Measurements from ENCODE around the gene GPER1.
"Not testable (repeated sequence)": the region's sequence is repeated elsewhere in the genome, so short reads cannot be mapped to it uniquely, and the experiment has no call there.

The GPER1 gene

GRCh38 chr7:1106063-1106792, 18.3 kb downstream of the GPER1 start:
- DNase-seq = no peak

- DNase-seq = no peak
Measured at GRCh38 chr7:1106793-1107421, 19.0 kb downstream of the GPER1 start.

- no peak for DNase-seq
Measured at GRCh38 chr7:1108264-1108920, 20.5 kb downstream of the GPER1 start.

- DNase-seq = no peak
Measured at GRCh38 chr7:1109581-1110310, 21.8 kb downstream of the GPER1 start.

GRCh38 chr7:1110358-1110757, 22.4 kb downstream of the GPER1 start:
- DNase-seq = no peak

GRCh38 chr7:1111156-1111555, 23.2 kb downstream of the GPER1 start:
- no peak for DNase-seq

- no peak for DNase-seq
Measured at GRCh38 chr7:1112109-1112508, 24.2 kb downstream of the GPER1 start.

- DNase-seq = no peak
Measured at GRCh38 chr7:1112625-1113547, 25.0 kb downstream of the GPER1 start.

GRCh38 chr7:1113548-1113885, 25.6 kb downstream of the GPER1 start:
- DNase-seq = no peak

- DNase-seq = no peak
Measured at GRCh38 chr7:1114088-1114487, 26.2 kb downstream of the GPER1 start.

GRCh38 chr7:1114505-1114904, 26.6 kb downstream of the GPER1 start:
- no peak for DNase-seq

- not testable (repeated sequence) for DNase-seq
Measured at GRCh38 chr7:1115171-1116045, 27.5 kb downstream of the GPER1 start.

GRCh38 chr7:1116383-1117008, 28.6 kb downstream of the GPER1 start:
- DNase-seq = not testable (repeated sequence)

GRCh38 chr7:1117321-1117928, 29.5 kb downstream of the GPER1 start:
- no peak for DNase-seq

- DNase-seq = no peak
Measured at GRCh38 chr7:1119201-1119600, 31.3 kb downstream of the GPER1 start.

GRCh38 chr7:1120791-1121190, 32.9 kb downstream of the GPER1 start:
- DNase-seq = no peak

- DNase-seq = no peak
Measured at GRCh38 chr7:1121476-1121875, 33.6 kb downstream of the GPER1 start.

- DNase-seq = no peak
Measured at GRCh38 chr7:1121886-1122831, 34.2 kb downstream of the GPER1 start.

GRCh38 chr7:1122832-1123501, 35.1 kb downstream of the GPER1 start:
- DNase-seq = no peak
